ENCODE results near the gene PIF1. TPM values are rescaled to one million over a fixed set of nuclear protein-coding genes. Genes with fewer than 3 reads are reported as not detected.

The PIF1 gene
- total RNA-seq, 1 donor from 2014 or later = 0.42 TPM

Other genes with a start within 250 kb of the PIF1 start
- gene RBPMS2, start 50.1 kb downstream of the PIF1 start, total RNA-seq = 213 TPM
- gene PLEKHO2, start 16.3 kb upstream of the PIF1 start, total RNA-seq = 8.5 TPM
- 1.3 TPM for gene ANKDD1A, start 86.3 kb upstream of the PIF1 start, total RNA-seq
- gene SPG21, start 164.3 kb upstream of the PIF1 start, total RNA-seq = 47.8 TPM
- 20.4 TPM for gene MTFMT, start 204.0 kb upstream of the PIF1 start, total RNA-seq
- not detected for gene SLC51B, start 219.7 kb upstream of the PIF1 start, total RNA-seq
- gene RASL12, start 242.3 kb upstream of the PIF1 start, total RNA-seq = 18.9 TPM